Tibial artery (tissue), 4 donors: ENCODE data around the gene ADPRHL1.

ENCODE experiments used
- DNase-seq, 2 donors: peaks; one replicate each; pipeline ENCODE4 v3.0.0-alpha.2; 2019
- H3K27ac ChIP-seq, 2 donors: fragments of 200-600 bp; sonication (generic) in 1 of 2; 1 replicate in 1 of 2; 2 replicates in 1 of 2; pipeline ENCODE4 v1.5.1; 2018 to 2019; ENCODE audit warnings: mild to moderate bottlenecking in 1 of 2
- H3K27me3 ChIP-seq, 2 donors: fragments of 200-600 bp; sonication (generic) in 1 of 2; one replicate each; pipeline versions ENCODE4 v1.5.1 to v1.6.0; 2016 to 2019
- H3K36me3 ChIP-seq, 3 donors: fragments of 200-600 bp; sonication (generic) in 2 of 3; one replicate each; pipeline ENCODE4 v1.5.1; 2016 to 2019; ENCODE audit warnings: mild to moderate bottlenecking in 2 of 3
- H3K4me1 ChIP-seq, 4 donors: fragments of 200-600 bp; sonication (generic) in 2 of 4; 1 replicate in 3 of 4; 2 replicates in 1 of 4; pipeline ENCODE4 v1.5.1; 2016 to 2019
- H3K4me3 ChIP-seq, 2 donors: fragments of 200-600 bp; sonication (generic) in 1 of 2; 1 replicate in 1 of 2; 2 replicates in 1 of 2; pipeline ENCODE4 v1.5.1; 2018 to 2019; ENCODE audit warnings: mild to moderate bottlenecking in 2 of 2
- H3K9me3 ChIP-seq, 3 donors: fragments of 200-600 bp; sonication (generic) in 1 of 3; one replicate each; pipeline ENCODE4 v1.5.1; 2016 to 2019
- CTCF ChIP-seq, 2 experiments: fragments of 200-600 bp in 1 of 2; fragments of 450-650 bp in 1 of 2; IDR thresholded peaks; one replicate each; pipeline ENCODE4 v1.5.1; 2017 to 2019; ENCODE audit warnings: antibody characterized with exemption in 2 of 2, mild to moderate bottlenecking in 1 of 2, moderate library complexity in 1 of 2
- intact Hi-C: fragments of 100-400 bp; cut with DNase I; formaldehyde crosslinking; loops from one replicate; pipeline ENCODE4 v1.15.0; 2023; ENCODE audit warnings: low total_unique reads

ADPRHL1 gene

GRCh38 chr13:113403255-113404104, 49.8 kb downstream of the ADPRHL1 start:
- Histone ChIP-seq H3K9me3 (no peaks in the 10 kb centered on the region), H3K4me3 (no peak overlapping the region), H3K36me3 (peaks cover 12 to 32% (median 21%) of the 10 kb centered on the region in 3 donors), H3K4me1 (peaks cover 0 to 39% (median 33%) of the 10 kb centered on the region in 4 donors), H3K27ac (peak overlapping the region in 1 of 2 donors; percentile 39), H3K27me3 (no peaks in the 10 kb centered on the region)
- intact Hi-C loops, result no loop called here
- TF ChIP-seq CTCF (IDR thresholded peaks at IDR 0.05), result no peak
- peak in 1 of 2 donors; percentile 63 for DNase-seq

GRCh38 chr13:113402471-113403254, 50.6 kb downstream of the ADPRHL1 start:
- peaks cover 8 to 30% (median 21%) of the 10 kb centered on the region in 3 donors for H3K36me3 ChIP-seq
- no peak for TF ChIP-seq CTCF (IDR thresholded peaks at IDR 0.05)
- peaks cover 0 to 35% (median 31%) of the 10 kb centered on the region in 4 donors for H3K4me1 ChIP-seq
- no peaks in the 10 kb centered on the region for H3K27me3 ChIP-seq
- DNase-seq, result peak in 1 of 2 donors; percentile 62
- H3K27ac ChIP-seq, result peak overlapping the region; percentile 37 to 39
- H3K4me3 ChIP-seq, result no peak overlapping the region
- intact Hi-C loops, result no loop called here
- H3K9me3 ChIP-seq, result no peaks in the 10 kb centered on the region

- Histone ChIP-seq H3K27me3 (no peaks in the 10 kb centered on the region), H3K9me3 (no peaks in the 10 kb centered on the region), H3K4me1 (peaks cover 0 to 35% (median 29%) of the 10 kb centered on the region in 4 donors), H3K4me3 (no peak overlapping the region), H3K36me3 (peaks cover 0 to 21% (median 12%) of the 10 kb centered on the region in 3 donors), H3K27ac (peak overlapping the region; percentile 88 to 92)
- peak in 1 of 2 donors; percentile 63 for DNase-seq
- intact Hi-C loops, result no loop called here
- TF ChIP-seq CTCF (IDR thresholded peaks at IDR 0.05), result no peak
Observed at GRCh38 chr13:113401452-113402415, 51.6 kb downstream of the ADPRHL1 start.

GRCh38 chr13:113400621-113401451, 52.5 kb downstream of the ADPRHL1 start:
- H3K4me1 ChIP-seq, result peaks cover 0 to 35% (median 29%) of the 10 kb centered on the region in 4 donors
- TF ChIP-seq CTCF (IDR thresholded peaks at IDR 0.05), result no peak
- no peaks in the 10 kb centered on the region for H3K27me3 ChIP-seq
- peak in 1 of 2 donors; percentile 76 for DNase-seq
- no peak overlapping the region for H3K4me3 ChIP-seq
- intact Hi-C loops, result no loop called here
- H3K36me3 ChIP-seq, result peaks cover 0 to 12% (median 6%) of the 10 kb centered on the region in 3 donors
- H3K27ac ChIP-seq, result peak overlapping the region; percentile 88 to 92
- no peaks in the 10 kb centered on the region for H3K9me3 ChIP-seq
